Keratinocyte (primary cell): ENCODE measurements around the gene SEC63. TPM values are rescaled to one million over a fixed set of nuclear protein-coding genes. Genes with fewer than 3 reads are reported as not detected.
"Not testable (repeated sequence)": the region's sequence is repeated elsewhere in the genome, so short reads cannot be mapped to it uniquely, and the experiment has no call there.

Experiments used
- DNase-seq: peaks from one replicate; pipeline ENCODE4 v3.0.0-alpha.2; 2011; ENCODE audit warnings: low read depth, missing footprints, low spot score
- FAIRE-seq: peaks from 2 replicates; lab custom pipeline; 2011; peaks lifted over from hg19 to GRCh38; lab: Jason Lieb, UNC
- H2AFZ ChIP-seq: 2 replicates; pipeline ENCODE4 v1.6.0; 2012; ENCODE audit warnings: low read length, control low read depth, inconsistent platforms; ENCODE audit not compliant: control insufficient read depth
- H3K27ac ChIP-seq: 2 replicates; pipeline ENCODE4 v1.5.1; 2011; ENCODE audit warnings: low read length; ENCODE audit not compliant: control insufficient read depth, insufficient read depth
- H3K27me3 ChIP-seq: 3 replicates; pipeline ENCODE4 v1.6.0; 2011; ENCODE audit warnings: low read length; ENCODE audit not compliant: control insufficient read depth, insufficient read depth; ENCODE audit errors: extremely low read depth
- H3K36me3 ChIP-seq, 2 experiments: 2 replicates in 1 of 2; 3 replicates in 1 of 2; pipeline ENCODE4 v1.5.1; 2011; ENCODE audit warnings: low read length in 2 of 2, mild to moderate bottlenecking in 1 of 2; ENCODE audit not compliant: control insufficient read depth in 2 of 2, insufficient read depth in 2 of 2; ENCODE audit errors: extremely low read depth in 1 of 2
- H3K4me1 ChIP-seq: 3 replicates; pipeline ENCODE4 v1.5.1; 2011; ENCODE audit warnings: low read length; ENCODE audit not compliant: control insufficient read depth, insufficient read depth; ENCODE audit errors: extremely low read depth
- H3K4me2 ChIP-seq: 3 replicates; pipeline ENCODE4 v1.6.0; 2011; ENCODE audit warnings: low read depth, low read length; ENCODE audit not compliant: control insufficient read depth, insufficient read depth; ENCODE audit errors: extremely low read depth
- H3K4me3 ChIP-seq, 3 experiments: fragments of 200-600 bp in 1 of 3; sonication (generic) in 1 of 3; 2 replicates in 2 of 3; 3 replicates in 1 of 3; pipeline ENCODE4 v1.5.1; 2011 to 2016; ENCODE audit warnings: low read length in 3 of 3, mild to moderate bottlenecking in 3 of 3, control low read depth in 2 of 3, inconsistent platforms in 1 of 3, low read depth in 1 of 3, mixed read lengths in 1 of 3, mixed run types in 1 of 3, moderate library complexity in 1 of 3; ENCODE audit not compliant: control insufficient read depth in 2 of 3, insufficient read depth in 2 of 3; ENCODE audit errors: extremely low read depth in 1 of 3
- H3K79me2 ChIP-seq: 2 replicates; pipeline ENCODE4 v1.6.0; 2012; ENCODE audit warnings: low read length; ENCODE audit not compliant: control insufficient read depth, insufficient read depth
- H3K9ac ChIP-seq: 3 replicates; pipeline ENCODE4 v1.6.0; 2011; ENCODE audit warnings: low read length; ENCODE audit not compliant: control insufficient read depth, insufficient read depth; ENCODE audit errors: extremely low read depth
- H3K9me1 ChIP-seq: 3 replicates; pipeline ENCODE4 v1.6.0; 2011; ENCODE audit warnings: low read length; ENCODE audit not compliant: control insufficient read depth, insufficient read depth; ENCODE audit errors: extremely low read depth
- H3K9me3 ChIP-seq: 2 replicates; pipeline ENCODE4 v1.5.1; 2012; ENCODE audit warnings: low read depth, low read length; ENCODE audit not compliant: control insufficient read depth
- H4K20me1 ChIP-seq: 3 replicates; pipeline ENCODE4 v1.6.0; 2011; ENCODE audit warnings: low read length; ENCODE audit not compliant: control insufficient read depth, insufficient read depth; ENCODE audit errors: extremely low read depth
- CTCF ChIP-seq, 3 experiments: IDR thresholded peaks in 1 of 3; conservative IDR thresholded peaks in 1 of 3; optimal IDR thresholded peaks in 1 of 3; 2 replicates in 2 of 3; 3 replicates in 1 of 3; pipeline versions ENCODE3 to v1.5.1; 2011; ENCODE audit warnings: low read length in 3 of 3, mild to moderate bottlenecking in 3 of 3, moderate library complexity in 2 of 3, control low read depth in 1 of 3, inconsistent platforms in 1 of 3; ENCODE audit not compliant: insufficient read depth in 2 of 3; ENCODE audit errors: extremely low read depth in 1 of 3
- EZH2 ChIP-seq: IDR thresholded peaks from one replicate; pipeline ENCODE4 v1.6.1; 2012; ENCODE audit warnings: inconsistent platforms, mild to moderate bottlenecking, low read length, moderate library complexity
- dilution Hi-C: fragments of 300-500 bp; cut with MboI; formaldehyde crosslinking; loops from one replicate; pipeline ENCODE4 v1.7.0; 2020; ENCODE audit warnings: low sequenced_read_pairs; ENCODE audit not compliant: extremely low pct_ligation_motif_present
- polyA plus RNA-seq, 5 experiments: library from polyadenylated mRNA; depleted of rRNA in 3 of 5; stranded (reverse) in 3 of 5; stranded (forward) in 1 of 5; unstranded in 1 of 5; fragments of >200 nt; gene quantifications; 1 replicate in 1 of 5; 2 replicates in 3 of 5; 3 replicates in 1 of 5; pipeline versions ENCODE4 v1.2.1 to v1.2.3, GENCODE V29; 2011 to 2012; ENCODE audit warnings: missing spikeins in 2 of 5, low read depth in 1 of 5, low replicate concordance in 1 of 5

The SEC63 gene
- polyA plus RNA-seq, 1 donor (not counting 4 experiments of a cell fraction or from before 2014, with no cell fraction given) = 91.4 TPM

GRCh38 chr6:107864226-107865127 is 93.5 kb downstream of the SEC63 start:
- Histone ChIP-seq H3K9ac (no peak overlapping the region), H3K79me2 (no peaks in the 10 kb centered on the region), H3K36me3 (peaks cover 0 to 5% of the 10 kb centered on the region in 2 experiments), H3K9me3 (no peaks in the 10 kb centered on the region), H3K27me3 (no peaks in the 10 kb centered on the region), H3K4me2 (no peak overlapping the region), H3K4me3 (no peak overlapping the region), H2AFZ (no peak overlapping the region), H3K4me1 (no peaks in the 10 kb centered on the region), H4K20me1 (no peaks in the 10 kb centered on the region), H3K27ac (no peak overlapping the region), H3K9me1 (no peaks in the 10 kb centered on the region)
- no peak for FAIRE-seq
- dilution Hi-C loops = no loop called here
- TF ChIP-seq CTCF (optimal IDR thresholded peaks at IDR 0.05 in 1 of 3, IDR thresholded peaks at IDR 0.05 in 1 of 3, conservative IDR thresholded peaks at IDR 0.05 in 1 of 3; ENCODE audit: extremely low read depth in 1 of 3, insufficient read depth in 2 of 3, low read length in 3 of 3) (no peak), EZH2 (no peak)
- no peak for DNase-seq

DNA sequence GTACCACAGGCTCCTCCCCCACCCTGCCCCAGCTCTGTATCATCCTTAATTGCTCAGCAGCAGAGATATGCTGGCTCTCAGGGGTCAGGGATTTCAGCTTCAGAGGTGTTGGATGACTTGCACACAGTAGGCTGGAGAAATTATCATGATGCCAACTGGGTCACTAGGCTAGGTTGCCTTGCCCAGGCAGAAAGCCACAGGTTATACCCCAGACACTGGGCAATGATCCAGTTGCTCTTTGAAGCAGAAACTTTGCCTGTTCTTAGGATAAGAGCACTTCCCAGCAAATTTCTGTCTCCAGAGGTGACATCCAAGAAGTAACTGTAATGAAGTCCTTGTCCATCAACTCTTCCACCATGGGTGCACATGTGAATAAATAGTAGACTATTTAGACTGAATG is 95.6 kb downstream of the SEC63 start:
- Histone ChIP-seq H3K36me3 (no peaks in the 10 kb centered on the region), H3K79me2 (no peaks in the 10 kb centered on the region), H3K4me2 (no peak overlapping the region), H3K9ac (no peak overlapping the region), H2AFZ (no peak overlapping the region), H3K4me3 (no peak overlapping the region), H3K27ac (no peak overlapping the region), H3K9me1 (no peaks in the 10 kb centered on the region), H3K27me3 (no peaks in the 10 kb centered on the region), H4K20me1 (no peaks in the 10 kb centered on the region), H3K4me1 (no peaks in the 10 kb centered on the region), H3K9me3 (no peaks in the 10 kb centered on the region)
- no peak for TF ChIP-seq CTCF (optimal IDR thresholded peaks at IDR 0.05 in 1 of 3, IDR thresholded peaks at IDR 0.05 in 1 of 3, conservative IDR thresholded peaks at IDR 0.05 in 1 of 3; ENCODE audit: extremely low read depth in 1 of 3, insufficient read depth in 2 of 3, low read length in 3 of 3)
- TF ChIP-seq EZH2 = no peak
- no peak for DNase-seq
- no peak for FAIRE-seq
- dilution Hi-C loops = no loop called here

- H3K27me3 ChIP-seq, dilution Hi-C loops, H3K27ac ChIP-seq, DNase-seq, H3K4me1 ChIP-seq, H3K4me2 ChIP-seq, H3K4me3 ChIP-seq, H4K20me1 ChIP-seq, H3K36me3 ChIP-seq, H3K9ac ChIP-seq, FAIRE-seq, H2AFZ ChIP-seq, H3K9me1 ChIP-seq, H3K79me2 ChIP-seq, H3K9me3 ChIP-seq: not testable (repeated sequence)
These were observed 97.0 kb downstream of the SEC63 start for GRCh38 chr6:107860963-107861362.
